RWPE1 (cell line): Measurements from ENCODE around the gene TFIP11.

Experiments used
- CTCF ChIA-PET: fragments of 350-600 bp; sonication (Branson Sonifier 250); formaldehyde crosslinking; extraction: SDS; loops from one replicate; lab custom pipeline; 2021; lab: Yijun Ruan, JAX
- POLR2A ChIA-PET: fragments of 400-600 bp; formaldehyde crosslinking; extraction: SDS; loops from one replicate; lab custom pipeline; 2020; ENCODE audit warnings: antibody characterized with exemption; ENCODE audit not compliant: low non-redundant PET; lab: Yijun Ruan, JAX
- DNase-seq: peaks from one replicate; pipeline ENCODE4 v3.0.0; 2012; ENCODE audit warnings: low spot score
- H3K27ac ChIP-seq: fragments of 450-650 bp; 2 replicates; pipeline ENCODE4 v1.5.1; 2017
- CTCF ChIP-seq: fragments of 450-650 bp; conservative IDR thresholded peaks from 2 replicates; pipeline ENCODE4 v1.5.1; 2017; ENCODE audit warnings: low read depth, mild to moderate bottlenecking

TFIP11 gene

DNA sequence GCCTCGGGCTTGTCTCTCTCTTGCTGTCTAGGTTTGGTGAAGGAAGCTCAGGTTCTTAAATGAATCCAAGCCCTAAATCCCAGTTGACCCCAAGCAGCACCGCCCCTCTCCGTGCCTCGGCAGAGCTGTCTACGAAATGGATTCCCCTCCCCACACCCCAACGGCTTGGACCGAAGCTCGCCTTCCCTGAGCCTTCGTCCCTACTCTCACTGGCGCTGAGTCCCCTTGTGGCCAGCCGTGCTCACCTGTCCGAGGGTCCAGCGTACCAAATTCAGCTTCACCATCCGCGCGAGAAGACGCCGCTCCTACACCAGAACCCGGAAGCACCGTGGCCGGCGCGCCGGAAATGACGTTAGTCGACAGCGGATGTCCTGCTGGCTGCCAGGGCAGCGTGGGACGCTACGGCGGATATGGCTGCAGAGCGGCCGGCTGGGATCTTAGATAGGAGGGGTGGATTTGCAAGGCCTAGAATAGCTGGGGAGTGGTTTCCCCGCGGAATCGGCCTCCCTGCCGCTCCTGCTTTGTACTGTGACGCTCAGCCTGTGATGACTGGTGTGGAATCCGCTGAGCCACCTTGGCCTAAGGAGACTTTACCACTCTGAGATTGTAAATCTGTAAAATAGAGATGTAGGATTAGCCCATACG lies at the start of gene TFIP11:
Gene TFIP11 (minus strand): TSS at position 325 of the 645 bp plus-strand sequence. CDS start 2,201 bp downstream, outside the sequence.
- ChIA-PET POLR2A (no interaction called here), CTCF (interaction anchor here (0.6 kb wide), 1 partner anchor 1267 kb away, joined by 3 read pairs; no protein-coding TSS in a partner anchor)
- peak; percentile 86 for DNase-seq
- TF ChIP-seq CTCF = no peak
- peak within 1 kb of the TSS; percentile 65 for H3K27ac ChIP-seq

GRCh38 chr22:26561756-26562417 lies 49.6 kb upstream of the TFIP11 start:
- DNase-seq = no peak
- peak overlapping the region; percentile 43 for H3K27ac ChIP-seq
- CTCF ChIA-PET = no interaction called here
- TF ChIP-seq CTCF = no peak
- POLR2A ChIA-PET = no interaction called here

GRCh38 chr22:26559961-26560575 lies 47.8 kb upstream of the TFIP11 start:
- H3K27ac ChIP-seq = no peak overlapping the region
- ChIA-PET POLR2A (no interaction called here), CTCF (no interaction called here)
- no peak for DNase-seq
- TF ChIP-seq CTCF = no peak

GRCh38 chr22:26558248-26558895 lies 46.1 kb upstream of the TFIP11 start:
- H3K27ac ChIP-seq = peak overlapping the region; percentile 26; the same call in 1 of the 2 replicates
- CTCF ChIA-PET = no interaction called here
- no peak for TF ChIP-seq CTCF
- POLR2A ChIA-PET = no interaction called here
- no peak for DNase-seq

GRCh38 chr22:26556904-26557303 lies 44.6 kb upstream of the TFIP11 start:
- POLR2A ChIA-PET = no interaction called here
- TF ChIP-seq CTCF = no peak
- H3K27ac ChIP-seq = no peak overlapping the region
- no peak for DNase-seq
- CTCF ChIA-PET = no interaction called here

DNA sequence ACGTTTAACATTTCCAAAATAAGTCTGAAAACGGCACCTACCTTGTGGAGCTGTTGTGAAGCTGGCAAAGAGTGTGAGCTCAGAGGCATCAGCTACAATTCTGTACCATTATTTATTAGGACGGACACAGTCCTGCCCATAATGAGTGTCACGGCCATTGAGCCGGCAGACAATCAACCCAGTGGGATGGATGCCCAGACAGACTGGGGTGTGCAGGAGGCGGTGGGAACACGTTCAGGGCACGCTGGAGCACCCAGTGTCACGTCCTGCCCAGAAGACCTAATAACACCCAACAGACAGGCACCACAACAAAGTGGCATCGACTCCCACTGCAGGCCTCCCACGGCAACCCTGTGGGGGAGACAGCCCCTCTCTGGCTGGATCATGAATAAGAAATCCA lies 43.2 kb upstream of the TFIP11 start:
- no peak overlapping the region for H3K27ac ChIP-seq
- POLR2A ChIA-PET = no interaction called here

More for the DNA sequence above, 43.2 kb upstream of the TFIP11 start:
- no peak for TF ChIP-seq CTCF
- no peak for DNase-seq
- CTCF ChIA-PET = interaction anchor here (0.6 kb wide), 1 partner anchor 52 kb away, joined by 3 read pairs; no protein-coding TSS in a partner anchor
